ENCODE results near the gene NOS3. TPM values are rescaled to one million over a fixed set of nuclear protein-coding genes. Genes with fewer than 3 reads are reported as not detected.

NOS3 gene
- total and polyA plus RNA-seq, 9 of the 15 experiments (the other 6 are each of a cell fraction or from before 2014, with no cell fraction given): 1.1 to 121 (median 23.6) TPM

- TF ChIP-seq AFF1 (IDR thresholded peaks at IDR 0.05; ENCODE audit: low read depth in 1 of 2, partially characterized antibody in 2 of 2) (no peak), ZNF561 (CRISPR knock-in tag; conservative IDR thresholded peaks at IDR 0.05) (no peak), CHD7 (IDR thresholded peaks at IDR 0.05; ENCODE audit: low read depth, low read length) (no peak), RFX5 (IDR thresholded peaks at IDR 0.05; ENCODE audit: low read depth, low read length) (no peak), ARID1B (IDR thresholded peaks at IDR 0.05) (no peak), ZNF232 (CRISPR knock-in tag; IDR thresholded peaks at IDR 0.05) (no peak; the same call in 1 of the 2 replicates), HMBOX1 (IDR thresholded peaks at IDR 0.05) (no peak), WHSC1 (IDR thresholded peaks at IDR 0.05; ENCODE audit: low read length) (no peak), SPI1 (IDR thresholded peaks at IDR 0.05; ENCODE audit: borderline replicate concordance, low read depth, low read length) (no peak), TAF1 (IDR thresholded peaks at IDR 0.05; ENCODE audit: control insufficient read depth, extremely low read depth, insufficient read depth, low read length, severe bottlenecking) (no peak)
Observed at GRCh38 chr7:150954986-150955518, 35.8 kb upstream of the NOS3 start (continued).

Data from K562 (cell line).